GM18951 (cell line): ENCODE measurements around the gene CELF4.

Experiments used
- POLR2A ChIP-seq: IDR thresholded peaks from 4 replicates; pipeline ENCODE4 v1.6.1; 2011; ENCODE audit warnings: mild to moderate bottlenecking; ENCODE audit not compliant: insufficient read length, insufficient read depth; ENCODE audit errors: extremely low read depth
- in situ Hi-C: fragments of 300-500 bp; cut with MboI; formaldehyde crosslinking; loops from one replicate; pipeline ENCODE4 v1.12.0; 2022; ENCODE audit warnings: low sequenced_read_pairs, mixed read lengths, inconsistent platforms; ENCODE audit not compliant: unreplicated experiment

CELF4 gene

GRCh38 chr18:37304012-37304680 lies 261.5 kb downstream of the CELF4 start:
- in situ Hi-C loops = no loop called here
- no peak for TF ChIP-seq POLR2A

- no peak for TF ChIP-seq POLR2A
- in situ Hi-C loops = no loop called here
Observed at GRCh38 chr18:37303009-37303408, 262.6 kb downstream of the CELF4 start.

DNA sequence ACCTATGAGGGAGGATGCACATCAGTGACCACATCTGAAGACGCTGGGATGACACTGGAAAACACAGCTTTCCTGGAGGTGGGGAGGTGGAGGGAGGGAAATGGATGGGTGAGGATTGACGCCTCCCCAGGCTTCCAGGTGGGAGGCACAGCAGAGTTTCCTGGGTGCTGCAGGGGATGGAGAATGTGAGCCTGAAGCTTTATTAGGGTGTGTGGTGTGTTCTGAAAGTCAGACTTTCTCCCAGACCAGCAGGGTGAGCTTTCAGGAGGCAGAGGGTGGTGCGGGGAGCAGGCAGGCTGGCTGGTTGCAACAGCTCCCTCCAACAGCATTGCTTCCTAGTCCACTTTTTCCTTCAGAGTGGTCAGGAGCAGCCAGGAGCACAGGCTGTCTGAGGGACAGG lies 263.1 kb downstream of the CELF4 start:
- TF ChIP-seq POLR2A = no peak
- in situ Hi-C loops = no loop called here

GRCh38 chr18:37299471-37300304 lies 265.9 kb downstream of the CELF4 start:
- TF ChIP-seq POLR2A = no peak
- in situ Hi-C loops = no loop called here

- TF ChIP-seq POLR2A = no peak
- in situ Hi-C loops = no loop called here
Observed at GRCh38 chr18:37298816-37299215, 266.8 kb downstream of the CELF4 start.

- TF ChIP-seq POLR2A = no peak
- in situ Hi-C loops = no loop called here
Observed at GRCh38 chr18:37297106-37297505, 268.5 kb downstream of the CELF4 start.

GRCh38 chr18:37294951-37295350 lies 270.6 kb downstream of the CELF4 start:
- in situ Hi-C loops = no loop called here
- TF ChIP-seq POLR2A = no peak

DNA sequence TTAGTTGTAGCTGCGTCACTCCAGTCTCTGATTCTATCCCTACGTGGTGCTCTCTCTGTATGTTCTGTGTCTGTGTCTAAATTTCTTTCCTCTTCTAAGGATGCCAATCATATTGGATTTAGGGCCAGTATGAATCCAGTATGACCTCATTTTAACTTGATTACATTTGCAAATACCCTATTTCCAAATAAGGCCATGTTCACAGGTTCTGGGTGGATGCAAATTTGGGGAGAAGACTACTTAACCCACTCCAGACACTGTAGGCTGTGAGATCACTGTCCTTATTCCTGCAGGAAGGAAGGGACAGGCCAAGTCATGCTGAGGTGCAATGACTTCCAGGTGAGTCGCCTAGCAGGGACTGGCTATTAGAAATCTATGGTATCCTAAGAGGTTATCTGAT lies 272.2 kb downstream of the CELF4 start:
- TF ChIP-seq POLR2A = no peak
- in situ Hi-C loops = no loop called here

GRCh38 chr18:37289423-37289822 lies 276.2 kb downstream of the CELF4 start:
- no peak for TF ChIP-seq POLR2A
- in situ Hi-C loops = no loop called here

DNA sequence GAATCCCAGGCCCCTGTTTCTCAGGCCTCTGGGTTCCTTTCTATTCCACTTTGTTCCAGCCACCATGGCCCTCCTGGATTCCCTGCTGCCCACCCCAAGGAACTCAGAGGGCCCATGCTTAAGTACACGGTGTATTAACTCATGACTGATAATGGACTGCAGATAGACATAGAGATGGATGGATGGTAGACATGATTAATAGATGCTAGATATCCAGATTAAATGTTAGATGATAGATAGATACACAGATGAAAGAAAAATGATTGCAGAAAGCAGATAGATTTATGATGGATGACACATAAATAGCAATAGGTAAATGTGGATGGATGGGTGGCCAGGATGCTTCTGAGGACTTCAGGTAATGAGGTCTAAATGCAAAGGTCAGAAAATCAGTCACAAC lies 278.0 kb downstream of the CELF4 start:
- in situ Hi-C loops = no loop called here
- TF ChIP-seq POLR2A = no peak

GRCh38 chr18:37286801-37287200 lies 278.8 kb downstream of the CELF4 start:
- in situ Hi-C loops = no loop called here

GRCh38 chr18:37285825-37286224 lies 279.8 kb downstream of the CELF4 start:
- TF ChIP-seq POLR2A = no peak
- in situ Hi-C loops = no loop called here

More at GRCh38 chr18:37286801-37287200, 278.8 kb downstream of the CELF4 start:
- TF ChIP-seq POLR2A = no peak

GRCh38 chr18:37284260-37284659 lies 281.3 kb downstream of the CELF4 start:
- in situ Hi-C loops = no loop called here
- no peak for TF ChIP-seq POLR2A

GRCh38 chr18:37282386-37283037 lies 283.1 kb downstream of the CELF4 start:
- in situ Hi-C loops = no loop called here
- no peak for TF ChIP-seq POLR2A
